Hematopoietic multipotent progenitor cell treated with erythropoietin and hydrocortisone succinate and interleukin-3 and kit ligand, for 6 days (in vitro differentiated cells): Measurements from ENCODE around the gene SLIT3.
"Not testable (repeated sequence)": the region's sequence is repeated elsewhere in the genome, so short reads cannot be mapped to it uniquely, and the experiment has no call there.

Source experiments
- DNase-seq: peaks from one replicate; pipeline ENCODE4 v3.0.0-alpha.2; 2015

Gene SLIT3

GRCh38 chr5:169216866-169217265 lies 84.1 kb downstream of the SLIT3 start:
- DNase-seq: no peak

GRCh38 chr5:169213479-169213878 lies 87.5 kb downstream of the SLIT3 start:
- DNase-seq: no peak

DNA sequence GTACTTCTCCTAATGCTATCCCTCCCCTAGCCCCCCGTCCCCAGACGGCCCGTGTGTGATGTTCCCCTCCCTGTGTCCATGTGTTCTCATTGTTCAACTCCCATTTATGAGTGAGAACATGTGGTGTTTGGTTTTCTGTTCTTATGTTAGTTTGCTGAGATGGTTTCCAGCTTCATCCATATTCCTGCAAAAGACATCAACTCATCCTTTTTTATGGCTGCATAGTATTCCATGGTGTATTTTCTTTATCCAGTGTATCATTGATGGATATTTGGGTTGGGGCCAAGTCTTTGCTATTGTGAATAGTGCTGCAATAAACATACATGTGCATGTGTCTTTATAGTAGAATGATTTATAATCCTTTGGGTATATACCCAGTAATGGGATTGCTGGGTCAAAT lies 89.2 kb downstream of the SLIT3 start:
- DNase-seq: not testable (repeated sequence)

DNA sequence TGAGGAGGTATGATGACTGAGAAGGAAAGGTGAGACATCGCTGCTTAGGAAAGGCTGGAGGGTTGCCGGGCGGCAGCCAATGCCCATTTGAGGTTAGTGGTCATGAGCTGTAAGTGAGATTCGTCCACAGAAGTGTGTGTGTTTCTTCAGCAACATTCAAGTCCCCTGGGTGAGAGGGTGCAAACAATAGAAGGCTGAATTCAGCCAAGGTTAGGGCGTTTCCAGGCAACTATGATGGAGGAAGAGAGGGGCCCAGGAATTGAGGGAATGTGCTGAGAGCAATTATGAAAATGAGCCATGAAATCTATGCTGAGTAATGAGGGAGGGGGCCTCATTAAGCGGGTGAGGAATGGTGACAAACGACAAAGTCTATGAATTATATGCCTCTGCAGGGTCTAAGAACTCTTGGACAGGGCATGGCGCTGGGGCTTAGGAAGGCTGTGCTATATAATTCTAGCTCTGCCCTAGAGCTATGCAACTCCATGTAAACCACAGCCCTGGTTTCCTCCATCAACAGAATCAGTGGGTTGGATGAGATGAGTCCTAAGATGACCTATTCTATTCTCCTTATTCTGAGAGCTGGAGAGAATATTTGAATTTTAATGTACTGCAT lies 96.0 kb downstream of the SLIT3 start:
- no peak for DNase-seq

DNA sequence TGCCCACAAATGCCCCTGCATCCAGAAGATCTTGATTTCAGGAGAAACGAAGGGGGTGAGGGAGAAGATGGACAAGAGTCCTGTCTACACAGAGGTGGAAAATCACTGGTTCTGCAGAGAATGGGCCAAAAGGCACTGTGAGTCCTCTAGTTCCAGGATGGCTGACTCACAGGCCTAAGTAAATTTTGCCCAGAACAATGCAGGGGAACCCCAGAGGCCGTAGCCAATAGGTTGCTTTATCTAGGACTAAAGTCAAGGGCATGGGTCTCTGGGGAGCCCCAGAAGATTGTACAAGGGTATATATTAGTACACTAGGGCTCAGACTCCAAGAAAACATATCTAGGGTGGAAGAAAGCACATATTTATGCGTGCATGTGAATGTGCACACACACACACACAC lies 98.0 kb downstream of the SLIT3 start:
- no peak for DNase-seq

DNA sequence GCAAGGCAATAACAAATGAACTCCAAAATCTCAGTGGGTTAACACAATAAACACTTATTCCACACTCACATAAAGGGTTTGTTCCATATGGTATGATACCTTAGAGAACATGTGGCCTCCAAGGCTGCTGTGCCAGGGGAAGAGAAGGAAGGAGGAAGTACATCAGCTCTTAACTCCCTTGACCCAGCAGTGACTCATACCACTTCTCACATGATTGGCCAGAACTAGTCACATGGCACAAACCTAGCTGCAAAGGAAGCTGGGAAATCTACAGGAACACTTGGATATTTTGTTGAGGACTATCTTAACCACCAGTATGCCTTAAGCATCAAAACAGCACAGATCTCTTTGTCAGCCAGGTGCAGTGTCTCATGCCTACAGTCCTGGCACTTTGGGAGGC lies 99.3 kb downstream of the SLIT3 start:
- no peak for DNase-seq

DNA sequence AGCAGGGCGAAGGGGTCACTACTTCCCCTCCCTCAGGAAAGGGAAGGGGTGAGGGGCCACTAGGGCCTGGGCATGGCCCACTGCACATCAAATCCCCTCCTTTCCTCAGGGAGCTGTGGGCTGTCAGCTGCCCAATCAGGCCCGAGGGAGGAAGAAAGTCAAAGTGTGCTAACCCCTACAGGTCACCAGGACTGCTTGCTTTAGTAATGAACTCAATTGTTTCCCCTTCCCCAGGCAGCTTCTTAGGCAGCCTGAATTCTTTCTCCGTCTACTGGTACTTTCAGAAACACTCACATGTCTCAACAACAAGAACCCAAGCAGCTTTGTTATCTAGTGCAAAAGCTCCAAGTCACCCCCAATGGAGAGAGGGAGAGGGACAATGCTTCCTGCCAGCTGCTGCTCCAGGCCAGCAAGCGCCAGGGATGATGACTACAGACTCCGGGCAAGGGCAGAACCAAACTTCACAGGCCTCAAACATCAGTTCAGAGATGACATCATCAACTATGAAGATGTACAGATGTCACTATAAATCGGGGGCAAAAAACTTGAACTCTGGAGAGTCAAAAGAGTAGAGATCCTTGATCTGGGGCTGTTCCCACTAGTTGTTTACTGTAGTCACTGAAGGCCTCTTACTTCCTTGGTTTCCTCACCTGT lies 100.7 kb downstream of the SLIT3 start:
- DNase-seq: no peak

GRCh38 chr5:169197343-169197742 lies 103.6 kb downstream of the SLIT3 start:
- no peak for DNase-seq

DNA sequence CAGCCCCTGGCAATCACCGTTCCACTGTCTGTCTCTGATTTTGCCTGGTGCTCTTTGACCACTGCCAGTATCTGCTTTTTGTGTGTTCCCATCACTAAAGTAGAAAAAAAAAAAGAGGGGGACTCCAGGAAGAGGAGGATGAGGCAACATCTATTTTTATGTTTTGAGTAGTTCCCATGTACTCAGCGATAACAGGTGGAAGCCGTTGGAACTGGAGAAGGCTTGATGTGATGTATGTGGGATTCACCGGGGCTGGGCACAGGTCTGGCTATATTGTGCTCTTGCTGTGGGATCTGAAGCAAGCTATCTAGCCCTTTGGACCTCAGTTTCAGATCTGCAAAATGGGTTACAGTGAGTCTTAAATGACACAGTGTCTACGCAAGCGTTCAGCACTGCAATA lies 104.9 kb downstream of the SLIT3 start:
- no peak for DNase-seq

- no peak for DNase-seq
Observed at GRCh38 chr5:169195601-169196000, 105.3 kb downstream of the SLIT3 start.

DNA sequence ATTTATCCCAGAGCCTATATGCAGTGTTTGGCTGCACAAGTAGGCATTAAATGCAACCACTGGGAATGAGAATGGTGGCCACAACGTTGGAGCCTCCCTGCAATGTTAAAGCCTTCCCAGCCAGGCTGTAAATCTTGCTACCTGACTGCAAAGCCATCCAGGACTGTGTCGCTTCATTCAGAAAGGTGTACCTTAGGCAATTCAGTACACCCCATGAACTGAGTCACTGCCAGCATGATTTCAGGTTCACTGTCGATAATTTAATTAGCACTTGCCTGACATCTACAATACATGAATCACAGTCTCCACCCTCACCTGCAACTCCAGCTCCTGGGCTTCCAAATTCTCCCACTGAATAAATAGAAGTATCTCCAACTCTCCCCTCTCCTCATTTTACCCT lies 108.4 kb downstream of the SLIT3 start:
- DNase-seq: no peak

GRCh38 chr5:169190849-169191248 lies 110.1 kb downstream of the SLIT3 start:
- no peak for DNase-seq

DNA sequence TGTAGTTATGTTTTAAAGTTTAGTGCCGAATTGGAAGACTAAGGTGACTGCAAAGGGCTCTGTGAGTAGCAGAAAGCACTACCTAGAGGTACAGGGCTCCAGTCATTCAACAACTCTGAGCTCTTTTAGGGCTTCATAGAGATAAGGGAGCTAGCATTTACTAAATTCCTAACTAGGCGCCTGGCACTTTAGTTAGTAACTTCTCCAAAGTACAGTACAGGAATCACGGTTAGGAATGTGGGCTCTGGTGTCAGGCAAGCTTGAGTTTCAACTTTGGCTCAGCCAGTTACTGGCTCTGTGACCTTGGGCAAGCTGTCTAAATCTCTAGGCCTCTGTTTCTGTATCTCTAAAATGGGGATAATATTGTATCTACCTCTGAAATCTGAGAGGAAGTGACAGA lies 115.3 kb downstream of the SLIT3 start:
- DNase-seq: no peak

DNA sequence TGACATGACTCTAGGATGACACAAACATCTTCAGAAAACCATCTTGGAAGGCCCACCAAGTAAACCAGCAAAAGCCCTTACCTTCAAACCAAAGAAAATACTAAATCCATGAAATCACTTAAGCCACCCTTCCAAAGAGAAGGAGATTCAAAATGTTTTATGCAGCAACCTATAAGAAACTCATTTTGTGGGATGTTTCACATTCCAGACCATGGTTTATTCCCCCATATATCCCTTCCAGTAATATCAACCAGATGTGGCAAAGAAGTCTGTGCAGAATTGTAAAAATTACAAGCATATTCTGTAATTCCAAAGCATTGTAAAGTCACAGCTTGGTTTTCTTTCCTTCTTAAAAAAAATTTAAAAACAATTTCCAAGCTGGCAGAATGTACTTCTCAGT lies 117.4 kb downstream of the SLIT3 start:
- DNase-seq: no peak

DNA sequence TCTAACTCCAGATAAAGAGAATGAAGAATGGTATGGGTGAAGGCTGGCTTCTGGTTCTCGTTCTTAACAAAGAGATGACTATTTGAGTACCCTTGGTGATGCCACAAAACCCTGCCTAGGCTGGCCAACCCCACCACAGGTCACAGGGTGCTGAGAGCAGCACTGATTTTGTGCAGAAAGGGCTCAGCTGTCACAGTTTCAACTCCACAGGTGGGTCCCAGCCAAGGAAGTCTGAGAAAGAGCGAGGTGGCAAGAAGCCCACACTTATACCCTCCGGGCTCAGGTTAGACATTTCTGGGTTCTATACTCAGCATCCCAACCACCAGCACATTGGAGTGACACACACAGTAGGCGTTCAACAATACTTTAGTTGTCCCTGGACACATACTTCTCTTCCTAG lies 118.1 kb downstream of the SLIT3 start:
- no peak for DNase-seq

- DNase-seq: no peak
Observed at GRCh38 chr5:169181814-169182213, 119.1 kb downstream of the SLIT3 start.

DNA sequence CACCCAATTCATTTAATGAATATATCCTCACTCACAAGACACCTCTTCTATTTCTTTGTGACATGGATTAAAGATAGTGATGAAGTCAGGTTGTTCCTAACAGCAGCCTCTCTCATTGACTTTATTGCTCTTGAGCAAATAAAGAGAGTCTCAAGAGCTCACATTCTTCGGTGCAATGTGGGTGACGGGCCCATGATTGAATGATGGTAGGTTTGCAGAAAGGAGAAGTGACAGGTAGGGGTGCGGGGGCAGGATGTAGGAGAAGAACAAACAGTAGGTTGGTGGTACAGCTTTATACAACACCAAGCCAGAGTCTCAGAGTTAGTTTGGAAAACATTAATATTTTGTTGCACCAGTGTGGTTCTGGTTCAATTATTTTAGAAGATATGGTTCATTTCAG lies 122.2 kb downstream of the SLIT3 start:
- DNase-seq: no peak

DNA sequence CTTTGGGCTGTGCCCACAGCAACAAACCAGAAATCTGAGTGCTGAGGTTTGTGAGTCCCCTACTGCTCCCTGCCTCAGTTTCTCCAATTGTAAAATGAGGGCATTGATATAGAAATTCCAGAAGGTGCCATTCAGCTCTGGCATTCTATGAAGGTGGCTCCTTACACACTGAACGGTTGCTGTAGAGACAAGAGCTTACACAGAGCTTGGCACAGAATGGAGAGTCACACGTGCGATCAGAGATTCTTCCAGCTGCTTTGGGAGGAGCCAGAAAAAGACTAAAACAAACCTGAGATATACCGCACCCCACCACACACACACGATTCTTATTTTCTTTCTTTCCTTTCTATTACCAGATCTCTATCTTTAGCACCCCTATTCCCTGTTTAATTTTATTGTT lies 122.7 kb downstream of the SLIT3 start:
- DNase-seq: no peak

DNA sequence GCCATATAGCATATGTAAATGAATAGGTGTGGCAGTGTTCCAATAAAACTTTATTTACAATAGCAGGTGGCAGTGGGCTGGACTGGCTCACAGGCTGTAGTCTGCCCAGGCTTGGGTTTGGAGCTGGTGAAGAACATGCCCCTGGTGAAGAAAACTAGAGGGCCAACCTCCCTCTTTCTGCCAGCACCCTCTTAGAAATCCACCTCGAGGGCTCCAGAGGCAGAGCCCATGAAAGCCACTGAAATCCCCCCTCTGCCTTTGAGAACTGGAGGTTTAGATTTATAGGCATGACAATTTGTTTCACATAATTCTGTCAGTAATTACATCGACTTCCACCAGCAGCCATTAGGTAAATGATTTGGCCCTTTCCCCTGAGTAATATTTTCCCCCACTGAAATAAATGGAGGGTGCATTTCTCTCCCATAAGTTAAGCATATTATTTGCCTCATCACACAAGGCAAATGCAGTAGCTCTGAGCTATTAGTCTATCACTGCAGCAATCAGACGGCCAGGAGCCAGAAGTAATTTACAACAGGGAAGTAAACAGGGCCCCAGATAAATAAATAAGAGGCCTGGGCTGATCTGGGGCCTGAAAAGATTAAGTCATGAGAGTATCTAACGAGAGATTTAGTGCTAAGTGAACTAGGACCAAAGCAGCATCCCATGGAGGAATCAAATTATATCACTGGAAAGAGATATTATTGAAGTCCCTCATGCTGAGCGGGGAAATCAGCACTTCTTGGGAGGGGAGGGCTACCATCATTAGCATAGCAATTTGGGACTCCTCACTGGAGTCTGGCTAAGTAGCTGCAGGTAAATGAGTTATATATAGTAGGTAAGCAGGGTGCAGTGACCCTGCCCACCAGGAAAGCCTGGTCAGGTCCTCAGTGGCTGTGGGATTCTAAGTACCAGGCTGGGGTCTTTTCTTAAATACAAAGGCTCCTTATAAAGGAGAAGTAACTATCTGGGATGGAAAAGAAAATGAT lies 123.9 kb downstream of the SLIT3 start:
- no peak for DNase-seq

DNA sequence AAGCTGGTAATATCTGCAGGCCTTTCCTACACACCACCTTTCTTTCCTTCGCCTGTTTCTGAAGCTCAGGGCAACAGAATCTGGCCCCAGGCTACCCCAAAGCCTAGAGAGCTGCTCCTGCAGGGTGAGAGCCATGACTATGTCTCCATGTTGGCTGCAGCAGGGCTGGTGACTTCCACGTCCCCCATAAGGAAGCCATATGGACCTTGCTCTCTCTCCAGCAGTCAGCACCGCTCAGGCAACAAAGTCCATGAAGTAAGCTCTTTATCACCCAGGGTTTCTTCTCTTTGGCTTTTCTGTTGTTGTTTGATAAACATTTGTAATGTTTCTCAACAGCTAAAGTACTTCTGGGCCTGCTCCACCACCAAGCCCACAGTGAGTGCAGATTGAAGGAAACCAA lies 125.2 kb downstream of the SLIT3 start:
- no peak for DNase-seq

- DNase-seq: no peak
Observed at GRCh38 chr5:169174923-169175322, 126.0 kb downstream of the SLIT3 start.

- no peak for DNase-seq
Observed at GRCh38 chr5:169173372-169173771, 127.6 kb downstream of the SLIT3 start.

DNA sequence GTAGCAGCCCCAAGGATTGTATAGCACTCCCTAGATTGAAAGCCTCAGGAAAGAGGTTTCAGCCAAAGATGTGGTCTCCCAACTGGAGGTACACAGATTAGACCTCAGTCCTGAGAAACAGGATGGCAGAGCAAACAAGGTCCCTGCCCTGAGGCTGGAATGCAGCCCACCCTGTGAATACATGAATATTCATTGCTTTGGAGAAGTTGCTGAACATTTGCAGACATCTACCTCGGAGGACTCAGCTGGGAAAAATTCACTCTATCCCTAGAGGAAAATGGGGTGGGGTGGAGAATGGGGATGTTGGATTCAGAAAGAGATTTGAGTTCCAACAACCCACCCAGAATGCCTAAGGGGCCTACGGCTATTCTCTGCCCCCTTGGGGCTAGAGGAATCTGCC lies 129.4 kb downstream of the SLIT3 start:
- no peak for DNase-seq

- no peak for DNase-seq
Observed at GRCh38 chr5:169169783-169170182, 131.2 kb downstream of the SLIT3 start.
